Natural killer cell (primary cell): ENCODE results near the gene PPP1R17. TPM values are rescaled to one million over a fixed set of nuclear protein-coding genes. Genes with fewer than 3 reads are reported as not detected.

Experiments used
- ATAC-seq, 3 donors: fragments of 150-1000 bp in 2 of 3; fragments of 200-7000 bp in 1 of 3; cut with Tn5 transposase; 1 replicate in 1 of 3; 2 replicates in 2 of 3; pipeline ENCODE4 v1.10.0; 2021; ENCODE audit warnings: mild to moderate bottlenecking in 2 of 3, moderate library complexity in 2 of 3
- DNase-seq, 2 donors: peaks; one replicate each; pipeline versions ENCODE4 v3.0.0 to v3.0.0-alpha.2; 2013 to 2021; ENCODE audit warnings: mixed read lengths in 1 of 2
- H3K27ac ChIP-seq: one replicate; pipeline ENCODE4 v1.5.1; 2013; ENCODE audit warnings: mild to moderate bottlenecking, low read length
- H3K27me3 ChIP-seq: one replicate; pipeline ENCODE4 v1.6.1; 2013; ENCODE audit warnings: low read length; ENCODE audit not compliant: control insufficient read depth, insufficient read depth
- H3K36me3 ChIP-seq: one replicate; pipeline ENCODE4 v1.6.1; 2013; ENCODE audit warnings: low read length; ENCODE audit not compliant: control insufficient read depth, insufficient read depth
- H3K4me1 ChIP-seq: one replicate; pipeline ENCODE4 v1.6.1; 2013; ENCODE audit warnings: low read length; ENCODE audit not compliant: control insufficient read depth, insufficient read depth
- H3K4me3 ChIP-seq: one replicate; pipeline ENCODE4 v1.5.1; 2013; ENCODE audit warnings: low read length
- H3K9me3 ChIP-seq: one replicate; pipeline ENCODE4 v1.6.1; 2013; ENCODE audit warnings: low read length; ENCODE audit not compliant: control insufficient read depth, insufficient read depth
- H3K27ac Mint-ChIP-seq, 2 donors: one replicate each; pipeline ENCODE4 v1.8.0; 2022; ENCODE audit warnings: mild to moderate bottlenecking in 2 of 2, mixed read lengths in 2 of 2, moderate library complexity in 1 of 2
- H3K27me3 Mint-ChIP-seq, 2 donors: one replicate each; pipeline ENCODE4 v1.8.0; 2022; ENCODE audit warnings: low read depth in 2 of 2, mixed read lengths in 2 of 2
- H3K36me3 Mint-ChIP-seq: one replicate; pipeline ENCODE4 v1.8.0; 2022; ENCODE audit warnings: mixed read lengths
- H3K4me1 Mint-ChIP-seq, 2 donors: one replicate each; pipeline ENCODE4 v1.8.0; 2022; ENCODE audit warnings: mixed read lengths in 2 of 2
- H3K4me3 Mint-ChIP-seq: one replicate; pipeline ENCODE4 v1.8.0; 2022; ENCODE audit warnings: mild to moderate bottlenecking, moderate library complexity, mixed read lengths
- H3K9me3 Mint-ChIP-seq, 2 donors: one replicate each; pipeline ENCODE4 v1.8.0; 2022; ENCODE audit warnings: mixed read lengths in 2 of 2
- CTCF ChIP-seq: fragments of 200-600 bp; IDR thresholded peaks from one replicate; pipeline ENCODE4 v1.8.0; 2022; ENCODE audit warnings: antibody characterized with exemption
- WGBS: methylation state at CpG from one replicate; pipeline ENCODE4 v1.1.7; 2013; ENCODE audit warnings: missing lambda C conversion rate; ENCODE audit not compliant: insufficient coverage; 5-methylcytosine and 5-hydroxymethylcytosine counted together
- intact Hi-C: fragments of 100-400 bp; cut with micrococcal nuclease; formaldehyde crosslinking; loops from one replicate; pipeline ENCODE4 v1.14.2; 2022
- total RNA-seq, 4 donors: library from RNA; stranded (reverse); fragments of 120-200 nt in 1 of 4; gene quantifications; one replicate each; pipeline versions ENCODE4 v1.2.3 to v1.2.4, GENCODE V29; 2013 to 2022

Gene PPP1R17
- total RNA-seq, 3 donors from 2014 or later (not counting 1 experiment from before 2014, with no cell fraction given), result not detected

- Histone ChIP-seq H3K36me3 (no peaks in the 10 kb centered on the region), H3K9me3 (no peaks in the 10 kb centered on the region), H3K27ac (no peak overlapping the region), H3K27me3 (no peaks in the 10 kb centered on the region), H3K4me1 (no peaks in the 10 kb centered on the region), H3K4me3 (no peak overlapping the region)
- Mint-ChIP-seq H3K27ac (no peak overlapping the region), H3K4me1 (no peaks in the 10 kb centered on the region), H3K36me3 (no peaks in the 10 kb centered on the region), H3K27me3 (no peaks in the 10 kb centered on the region), H3K4me3 (no peak overlapping the region), H3K9me3 (no peaks in the 10 kb centered on the region)
- 88% methylated on average over 7 of the region's 8 CpGs for WGBS
- no peak for TF ChIP-seq CTCF
- DNase-seq (no peak), ATAC-seq (no peak)
- intact Hi-C loops, result no loop called here
Measured at GRCh38 chr7:31720366-31720765, 33.4 kb downstream of the PPP1R17 start.

- Histone ChIP-seq H3K4me1 (no peaks in the 10 kb centered on the region), H3K9me3 (no peaks in the 10 kb centered on the region), H3K4me3 (no peak overlapping the region), H3K27ac (no peak overlapping the region), H3K27me3 (no peaks in the 10 kb centered on the region), H3K36me3 (no peaks in the 10 kb centered on the region)
- ATAC-seq (no peak), DNase-seq (no peak)
- no peak overlapping the region for H3K27ac Mint-ChIP-seq
- H3K4me3 Mint-ChIP-seq, result no peak overlapping the region
- WGBS, result 88% methylated on average over 3 of the region's 3 CpGs
- H3K27me3 Mint-ChIP-seq, result no peaks in the 10 kb centered on the region
- H3K4me1 Mint-ChIP-seq, result no peaks in the 10 kb centered on the region
- TF ChIP-seq CTCF, result no peak
- intact Hi-C loops, result no loop called here
- H3K9me3 Mint-ChIP-seq, result no peaks in the 10 kb centered on the region
- H3K36me3 Mint-ChIP-seq, result no peaks in the 10 kb centered on the region
Measured at GRCh38 chr7:31724696-31725095, 37.7 kb downstream of the PPP1R17 start.

- H3K9me3 ChIP-seq, result no peaks in the 10 kb centered on the region
- no peaks in the 10 kb centered on the region for H3K36me3 Mint-ChIP-seq
- H3K4me3 Mint-ChIP-seq, result no peak overlapping the region
- peaks cover 0 to 3% of the 10 kb centered on the region in 2 donors for H3K27me3 Mint-ChIP-seq
- no peaks in the 10 kb centered on the region for H3K36me3 ChIP-seq
- H3K4me1 Mint-ChIP-seq, result no peaks in the 10 kb centered on the region
- DNase-seq (no peak), ATAC-seq (no peak)
- intact Hi-C loops, result no loop called here
- H3K27ac Mint-ChIP-seq, result no peak overlapping the region
- H3K4me3 ChIP-seq, result no peak overlapping the region
- no peaks in the 10 kb centered on the region for H3K9me3 Mint-ChIP-seq
- no peak for TF ChIP-seq CTCF
- H3K4me1 ChIP-seq, result no peaks in the 10 kb centered on the region
- H3K27ac ChIP-seq, result no peak overlapping the region
- H3K27me3 ChIP-seq, result no peaks in the 10 kb centered on the region
- WGBS, result 86% methylated on average over 2 of the region's 3 CpGs
Measured at GRCh38 chr7:31729195-31729804, 42.3 kb downstream of the PPP1R17 start.

GRCh38 chr7:31734456-31734855, 47.4 kb downstream of the PPP1R17 start:
- WGBS, result 61% methylated on average over 4 of the region's 5 CpGs
- Histone ChIP-seq H3K36me3 (no peaks in the 10 kb centered on the region), H3K27ac (no peak overlapping the region), H3K4me3 (no peak overlapping the region), H3K27me3 (peaks cover 2% of the 10 kb centered on the region), H3K9me3 (no peaks in the 10 kb centered on the region), H3K4me1 (no peaks in the 10 kb centered on the region)
- DNase-seq (no peak), ATAC-seq (no peak)
- intact Hi-C loops, result no loop called here
- Mint-ChIP-seq H3K27ac (no peak overlapping the region), H3K4me1 (no peaks in the 10 kb centered on the region), H3K36me3 (no peaks in the 10 kb centered on the region), H3K27me3 (peaks cover 0 to 7% of the 10 kb centered on the region in 2 donors), H3K9me3 (no peaks in the 10 kb centered on the region), H3K4me3 (no peak overlapping the region)
- no peak for TF ChIP-seq CTCF
